Fibroblast of mammary gland (primary cell): ENCODE data around the gene SLC36A3.
A peak's percentile ranks its signal among the peaks of the same experiment; 100 is the strongest.

ENCODE experiments used
- DNase-seq: peaks from one replicate; pipeline ENCODE4 v3.0.0-alpha.2; 2010; ENCODE audit warnings: low read depth
- H3K4me3 ChIP-seq: 2 replicates; pipeline ENCODE4 v1.5.1; 2011; ENCODE audit warnings: low read depth, mild to moderate bottlenecking, low read length, moderate library complexity; ENCODE audit not compliant: control insufficient read depth
- TF ChIP-seq, protein P1 (sequence below): conservative IDR thresholded peaks from 2 replicates; pipeline ENCODE4 v1.5.1; 2011; ENCODE audit warnings: low read depth, low read length, inconsistent platforms; ENCODE audit not compliant: control insufficient read depth, insufficient read depth

The SLC36A3 gene

DNA sequence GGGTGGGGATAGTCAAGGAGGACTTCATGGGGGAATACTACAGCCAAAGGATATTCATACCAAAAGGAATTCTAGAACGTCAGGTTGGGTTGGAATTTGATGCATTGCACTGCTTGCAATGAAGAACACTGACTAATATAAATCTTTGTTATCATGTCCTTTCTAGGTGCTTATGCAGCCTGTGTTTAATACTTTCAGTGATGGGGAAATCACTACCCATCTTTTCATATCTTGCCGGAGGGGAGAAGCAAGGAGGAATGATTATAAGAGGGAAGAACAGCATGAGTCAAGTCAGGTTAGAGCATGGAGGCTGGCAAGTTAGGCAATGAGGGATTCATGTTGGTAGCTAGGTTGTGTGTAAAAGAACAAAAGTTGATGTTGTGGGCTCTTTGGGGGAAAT is 74.6 kb downstream of the SLC36A3 start:
- TF ChIP-seq, protein P1, sequence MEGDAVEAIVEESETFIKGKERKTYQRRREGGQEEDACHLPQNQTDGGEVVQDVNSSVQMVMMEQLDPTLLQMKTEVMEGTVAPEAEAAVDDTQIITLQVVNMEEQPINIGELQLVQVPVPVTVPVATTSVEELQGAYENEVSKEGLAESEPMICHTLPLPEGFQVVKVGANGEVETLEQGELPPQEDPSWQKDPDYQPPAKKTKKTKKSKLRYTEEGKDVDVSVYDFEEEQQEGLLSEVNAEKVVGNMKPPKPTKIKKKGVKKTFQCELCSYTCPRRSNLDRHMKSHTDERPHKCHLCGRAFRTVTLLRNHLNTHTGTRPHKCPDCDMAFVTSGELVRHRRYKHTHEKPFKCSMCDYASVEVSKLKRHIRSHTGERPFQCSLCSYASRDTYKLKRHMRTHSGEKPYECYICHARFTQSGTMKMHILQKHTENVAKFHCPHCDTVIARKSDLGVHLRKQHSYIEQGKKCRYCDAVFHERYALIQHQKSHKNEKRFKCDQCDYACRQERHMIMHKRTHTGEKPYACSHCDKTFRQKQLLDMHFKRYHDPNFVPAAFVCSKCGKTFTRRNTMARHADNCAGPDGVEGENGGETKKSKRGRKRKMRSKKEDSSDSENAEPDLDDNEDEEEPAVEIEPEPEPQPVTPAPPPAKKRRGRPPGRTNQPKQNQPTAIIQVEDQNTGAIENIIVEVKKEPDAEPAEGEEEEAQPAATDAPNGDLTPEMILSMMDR = no peak

DNA sequence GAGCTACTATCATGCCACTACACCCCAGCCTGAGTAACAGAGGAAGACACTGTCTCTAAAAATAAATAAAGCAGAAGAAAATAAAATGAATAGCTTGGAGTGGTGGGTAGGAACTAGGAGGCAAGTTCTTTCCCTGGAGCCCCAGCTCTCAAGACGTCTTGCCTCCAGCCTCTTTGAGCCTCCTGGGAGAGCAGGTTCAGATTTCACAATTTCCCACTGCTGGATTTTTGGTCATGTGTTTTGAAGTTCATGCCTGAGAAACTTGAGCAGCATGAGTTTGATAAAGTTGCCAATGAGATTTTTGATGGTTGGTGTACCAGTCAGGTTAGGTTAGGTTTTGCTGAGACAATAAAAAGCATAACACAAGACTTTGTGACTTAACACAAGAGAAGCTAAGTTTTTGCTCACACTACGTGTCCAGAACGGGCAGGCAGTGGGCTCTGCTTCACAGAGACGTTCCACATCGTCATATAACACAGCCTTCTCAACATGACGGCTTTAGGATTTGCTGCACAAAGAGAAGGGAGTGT is 75.6 kb downstream of the SLC36A3 start:
- no peak overlapping the region for H3K4me3 ChIP-seq
- TF ChIP-seq, protein P1 = no peak
- DNase-seq = peak; percentile 25

More for the DNA sequence above, 74.6 kb downstream of the SLC36A3 start:
- no peak overlapping the region for H3K4me3 ChIP-seq
- no peak for DNase-seq
